Fibroblast of pulmonary artery (primary cell): ENCODE results near the gene EGFR.

Source experiments
- DNase-seq: peaks from one replicate; pipeline ENCODE4 v3.0.0-alpha.2; 2010; ENCODE audit warnings: low read depth
- H3K4me3 ChIP-seq: replicated peaks from 2 replicates; pipeline ENCODE4 v1.5.1; 2011; ENCODE audit warnings: low read depth, mild to moderate bottlenecking, control low read depth, low read length, moderate library complexity
- CTCF ChIP-seq: IDR thresholded peaks from 2 replicates; pipeline ENCODE4 v1.5.1; 2011; ENCODE audit warnings: mild to moderate bottlenecking, control low read depth, low read length, inconsistent platforms; ENCODE audit errors: missing control alignments

Gene EGFR

DNA sequence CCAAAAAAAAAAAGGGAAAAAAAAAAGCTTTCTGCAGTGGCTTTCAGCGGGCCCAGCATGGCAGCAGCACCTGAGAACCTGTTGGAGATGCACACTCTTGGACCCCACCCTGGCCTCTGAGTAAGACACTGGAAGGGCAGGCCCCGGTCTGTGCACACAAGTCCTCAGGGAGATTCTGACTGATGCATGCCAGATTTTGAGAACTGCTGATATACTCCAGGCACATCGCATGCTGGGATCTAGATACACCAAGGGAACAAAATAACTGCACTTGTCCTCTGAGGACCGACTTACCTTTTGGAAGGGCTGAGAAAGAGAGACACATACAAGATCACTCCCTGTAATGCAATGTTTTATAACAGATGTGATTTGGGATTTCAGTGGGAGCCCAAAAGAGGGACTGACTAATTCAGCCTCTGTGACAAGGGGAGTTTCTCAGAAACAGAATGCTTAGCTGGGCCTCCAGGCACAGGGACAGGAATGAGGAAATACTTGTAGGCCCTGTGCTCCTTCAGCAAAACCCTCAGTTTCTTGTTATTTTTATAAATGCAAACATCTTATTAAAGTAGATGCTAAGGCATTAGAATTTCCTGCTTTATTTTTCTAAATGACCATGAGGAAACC, 8.2 kb downstream of the EGFR start:
- no peak overlapping the region for H3K4me3 ChIP-seq
- no peak for DNase-seq
- TF ChIP-seq CTCF: no peak

DNA sequence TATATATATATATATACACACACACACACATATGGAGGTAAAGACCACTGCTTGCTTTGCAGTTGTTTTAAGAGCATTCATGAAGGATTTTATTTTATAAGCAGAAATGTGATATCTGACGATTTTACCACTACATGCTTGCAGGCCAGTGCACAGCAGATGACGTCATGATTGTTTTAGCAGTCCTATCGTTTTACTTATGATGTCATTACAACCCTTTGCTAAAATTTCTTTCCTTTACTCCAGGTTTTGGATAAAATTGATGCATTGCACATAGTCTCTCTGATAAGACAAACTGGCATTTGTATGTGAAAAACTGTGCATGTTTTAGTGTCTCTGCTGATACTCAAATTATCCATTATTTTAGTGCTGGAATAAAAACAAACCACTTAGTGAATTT, 9.2 kb downstream of the EGFR start:
- DNase-seq: peak; percentile 25
- no peak overlapping the region for H3K4me3 ChIP-seq
- no peak for TF ChIP-seq CTCF

- TF ChIP-seq CTCF: no peak
- no peak overlapping the region for H3K4me3 ChIP-seq
- no peak for DNase-seq
Observed at GRCh38 chr7:55030314-55030713, 11.5 kb downstream of the EGFR start.

DNA sequence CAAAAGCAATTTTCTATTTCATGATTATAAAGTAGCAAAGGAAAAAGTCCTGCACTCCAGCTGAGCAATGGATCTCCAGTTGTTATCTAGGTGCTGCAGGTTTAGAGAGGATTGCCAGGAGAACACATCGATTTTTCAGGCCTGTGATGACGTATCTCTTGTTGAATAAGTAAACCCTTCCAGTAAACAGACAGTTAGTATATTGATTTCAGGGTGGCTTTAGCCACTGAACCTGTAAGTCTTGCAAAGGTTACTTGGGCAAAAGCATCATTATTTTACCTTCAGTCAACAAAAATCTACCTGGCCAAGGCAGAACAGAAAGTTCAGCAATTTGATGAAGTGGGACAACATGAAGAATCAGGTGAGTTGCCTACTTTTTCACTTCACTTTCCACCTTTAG, 12.3 kb downstream of the EGFR start:
- no peak for DNase-seq
- TF ChIP-seq CTCF: no peak
- no peak overlapping the region for H3K4me3 ChIP-seq

GRCh38 chr7:55032069-55032699, 13.4 kb downstream of the EGFR start:
- TF ChIP-seq CTCF: no peak
- no peak overlapping the region for H3K4me3 ChIP-seq
- DNase-seq: no peak

GRCh38 chr7:55033236-55033846, 14.5 kb downstream of the EGFR start:
- no peak for TF ChIP-seq CTCF
- no peak overlapping the region for H3K4me3 ChIP-seq
- no peak for DNase-seq
